Adrenal gland (tissue), 12 donors: ENCODE measurements around the gene CACNA1I. TPM values are rescaled to one million over a fixed set of nuclear protein-coding genes. Genes with fewer than 3 reads are reported as not detected.

Source experiments
- DNase-seq, 7 donors: peaks; one replicate each; pipeline ENCODE4 v3.0.0-alpha.2; 2019 to 2020
- H3K27ac ChIP-seq, 5 donors: fragments of 200-600 bp; sonication (generic) in 4 of 5; 1 replicate in 3 of 5; 2 replicates in 2 of 5; pipeline versions ENCODE4 v1.5.1 to v1.8.0; 2016 to 2020; ENCODE audit warnings: mild to moderate bottlenecking in 1 of 5
- H3K27me3 ChIP-seq: fragments of 200-600 bp; 2 replicates; pipeline ENCODE4 v1.8.0; 2021
- H3K36me3 ChIP-seq, 2 donors: fragments of 200-600 bp; replicated peaks in 1 of 2; 1 replicate in 1 of 2; 2 replicates in 1 of 2; pipeline versions ENCODE4 v1.5.1 to v1.8.0; 2018 to 2022
- H3K4me1 ChIP-seq, 2 donors: fragments of 200-600 bp; replicated peaks in 1 of 2; 1 replicate in 1 of 2; 2 replicates in 1 of 2; pipeline versions ENCODE4 v1.5.1 to v1.8.0; 2018 to 2021
- H3K4me3 ChIP-seq, 4 donors: fragments of 200-600 bp; sonication (generic) in 3 of 4; one replicate each; pipeline ENCODE4 v1.5.1; 2016 to 2018
- H3K9me3 ChIP-seq, 3 donors: fragments of 200-600 bp; sonication (generic) in 1 of 3; replicated peaks in 1 of 3; 1 replicate in 2 of 3; 2 replicates in 1 of 3; pipeline versions ENCODE4 v1.5.1 to v1.8.0; 2016 to 2021
- CTCF ChIP-seq, 6 experiments: fragments of 450-650 bp in 4 of 6; fragments of 200-600 bp in 2 of 6; sonication (generic) in 1 of 6; IDR thresholded peaks; 1 replicate in 5 of 6; 2 replicates in 1 of 6; pipeline versions ENCODE4 v1.5.1 to v1.8.0; 2016 to 2021; ENCODE audit warnings: antibody characterized with exemption in 6 of 6, mild to moderate bottlenecking in 2 of 6, moderate library complexity in 1 of 6
- POLR2A ChIP-seq, 2 donors: fragments of 450-650 bp; IDR thresholded peaks; one replicate each; pipeline ENCODE4 v1.6.1; 2017; ENCODE audit warnings: antibody characterized with exemption in 2 of 2, mild to moderate bottlenecking in 2 of 2, moderate library complexity in 1 of 2
- WGBS, 4 donors: extraction: QIAGEN DNeasy Blood & Tissue Kit in 2 of 4; methylation state at CpG; one replicate each; pipeline versions ENCODE4 v1.1.5 to v1.1.7; 2013 to 2017; 5-methylcytosine and 5-hydroxymethylcytosine counted together
- intact Hi-C, 2 donors: fragments of 100-400 bp; cut with DNase I; formaldehyde crosslinking; loops; one replicate each; pipeline versions ENCODE4 v1.14.1 to v1.15.0; 2022 to 2023
- polyA plus RNA-seq, 3 donors: library from polyadenylated mRNA; stranded (reverse); fragments of 200-250 nt in 2 of 3; fragments of 350-450 nt in 1 of 3; fragmentation: Illumina TruSeq in 1 of 3; extraction: RNeasy Lipid Tissue Mini Kit (QIAGEN cat#74804) in 1 of 3; gene quantifications; one replicate each; pipeline ENCODE4 v1.2.3, GENCODE V29; 2013 to 2014
- total RNA-seq, 9 donors: library from RNA; depleted of rRNA in 4 of 9; stranded (reverse); fragments of >200 nt in 4 of 9; fragments of 120-200 nt in 1 of 9; fragmentation: NEBNext Ultra II Directional in 1 of 9; extraction: Animal tissue kit (Norgen Biotek cat#: 25700) in 1 of 9; gene quantifications; one replicate each; pipeline versions ENCODE4 v1.1.0 to v1.2.4, GENCODE V29; 2013 to 2023
- donor health status: healthy with polysubstance abuse.
- donor health status: Bipolar disorder and iron deficiency.
- donor health status: DM: yes; HTN: yes; CAD: no.
- donor health status: DM: no; HTN: no; CAD: no.
- donor health status: DM: no; HTN: no; CAD: no.
- donor health status: DM: yes; HTN: yes; CAD: no.

CACNA1I gene
- total and polyA plus RNA-seq, 12 donors: 0.06 to 20.1 (median 3.2) TPM

GRCh38 chr22:39706376-39707140, 136.0 kb downstream of the CACNA1I start:
- H3K4me3 ChIP-seq: no peak overlapping the region
- H3K9me3 ChIP-seq: no peaks in the 10 kb centered on the region
- WGBS, 4 donors: 84 to 91% (median 86%) methylated on average over 25 to 27 of the region's 27 CpGs
- H3K4me1 ChIP-seq: peaks cover 4 to 14% of the 10 kb centered on the region in 2 donors
- H3K27me3 ChIP-seq: no peaks in the 10 kb centered on the region
- no peak for DNase-seq
- H3K36me3 ChIP-seq: no peaks in the 10 kb centered on the region
- intact Hi-C loops: no loop called here
- H3K27ac ChIP-seq: no peak overlapping the region
- no peak for TF ChIP-seq CTCF (IDR thresholded peaks at IDR 0.05)
- TF ChIP-seq POLR2A (IDR thresholded peaks at IDR 0.05): no peak

DNA sequence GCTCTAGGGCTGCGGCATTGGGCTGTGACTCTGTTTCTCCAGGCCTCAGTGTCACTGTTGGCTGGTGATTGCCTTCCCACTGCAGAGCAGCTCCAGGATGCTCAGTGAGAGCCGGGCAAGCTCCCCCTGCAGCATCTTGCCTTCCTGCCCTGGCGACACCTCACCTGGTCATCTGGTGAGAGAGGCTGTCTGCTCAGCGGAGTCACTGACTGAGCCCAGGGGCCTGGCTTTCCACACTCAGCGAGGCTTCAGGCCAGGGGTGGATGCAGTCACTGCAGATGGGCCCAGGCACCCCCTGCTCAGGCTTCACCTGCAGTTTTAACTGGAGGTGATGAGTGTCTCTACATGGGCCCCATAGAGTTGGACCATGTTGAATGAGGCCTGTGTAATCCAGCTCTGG, 136.8 kb downstream of the CACNA1I start:
- Histone ChIP-seq H3K4me1 (peaks cover 4 to 14% of the 10 kb centered on the region in 2 donors), H3K27ac (no peak overlapping the region), H3K36me3 (no peaks in the 10 kb centered on the region), H3K4me3 (no peak overlapping the region), H3K9me3 (no peaks in the 10 kb centered on the region), H3K27me3 (no peaks in the 10 kb centered on the region)
- no peak for TF ChIP-seq POLR2A (IDR thresholded peaks at IDR 0.05)
- TF ChIP-seq CTCF (IDR thresholded peaks at IDR 0.05): no peak
- intact Hi-C loops: no loop called here
- WGBS, 4 donors: 92 to 95% (median 94%) methylated on average over 2 to 5 of the region's 5 CpGs
- DNase-seq: no peak

- Histone ChIP-seq H3K36me3 (no peaks in the 10 kb centered on the region), H3K9me3 (no peaks in the 10 kb centered on the region), H3K27me3 (no peaks in the 10 kb centered on the region), H3K4me1 (peaks cover 4 to 14% of the 10 kb centered on the region in 2 donors), H3K27ac (no peak overlapping the region), H3K4me3 (no peak overlapping the region)
- DNase-seq: no peak
- 74 to 87% (median 80%) methylated on average over 5 of the region's 5 CpGs for WGBS, 4 donors
- intact Hi-C loops: no loop called here
- TF ChIP-seq CTCF (IDR thresholded peaks at IDR 0.05): no peak
Observed at GRCh38 chr22:39707816-39708215, 137.3 kb downstream of the CACNA1I start.

DNA sequence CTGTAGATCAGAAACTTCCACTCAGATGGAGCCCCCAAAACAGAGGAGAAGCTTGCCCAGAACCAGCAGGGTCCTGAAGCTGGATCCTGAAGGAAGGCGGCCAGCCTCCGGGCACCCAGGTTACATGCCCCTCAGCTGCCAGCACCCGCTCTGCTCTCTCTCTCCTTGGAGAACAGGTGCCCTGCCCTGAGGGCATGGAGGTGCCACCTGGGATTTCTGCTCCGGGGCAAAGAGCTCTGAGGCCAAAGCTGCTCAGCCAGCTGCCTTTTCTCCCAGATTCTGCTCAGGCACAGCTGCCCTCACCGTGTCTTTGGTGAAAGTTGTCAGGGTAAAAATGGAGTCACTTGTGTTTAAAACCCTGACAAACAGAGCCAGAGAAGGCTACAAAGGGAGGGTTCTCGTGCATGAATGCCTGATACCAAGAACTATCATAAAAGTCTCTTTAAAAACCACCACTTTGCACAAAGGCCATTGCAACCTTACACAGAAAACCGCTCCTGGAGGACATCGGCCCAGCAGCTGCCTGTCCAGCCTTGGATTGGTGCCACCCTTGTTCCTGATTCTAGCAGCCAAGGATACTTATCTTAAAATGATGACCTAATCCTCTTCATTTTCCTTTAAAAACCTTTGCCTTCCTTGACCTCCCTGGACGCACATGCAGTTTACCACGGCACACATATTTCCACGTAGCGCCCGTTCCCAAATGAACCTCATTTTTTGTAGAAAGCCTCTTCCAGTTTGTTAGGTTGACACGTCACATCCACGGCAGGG, 140.0 kb downstream of the CACNA1I start:
- Histone ChIP-seq H3K36me3 (no peaks in the 10 kb centered on the region), H3K27me3 (no peaks in the 10 kb centered on the region), H3K9me3 (no peaks in the 10 kb centered on the region), H3K4me1 (peaks cover 4 to 14% of the 10 kb centered on the region in 2 donors), H3K4me3 (no peak overlapping the region), H3K27ac (no peak overlapping the region)
- no peak for TF ChIP-seq POLR2A (IDR thresholded peaks at IDR 0.05)
- TF ChIP-seq CTCF (IDR thresholded peaks at IDR 0.05): no peak
- 36 to 49% (median 41%) methylated on average over 12 to 15 of the region's 15 CpGs for WGBS, 4 donors
- intact Hi-C loops: no loop called here
- peak; percentile 68 to 87 (median 85) for DNase-seq
